HG03565 (cell line): ENCODE data around the gene DMPK.

Experiments
- ATAC-seq: cut with Tn5 transposase; IDR thresholded peaks from one replicate; pipeline ENCODE4 v1.9.1; 2021; ENCODE audit warnings: mild to moderate bottlenecking, moderate library complexity; ENCODE audit not compliant: unreplicated experiment

The DMPK gene

GRCh38 chr19:45770192-45771101 is 11.8 kb downstream of the DMPK start:
- no peak for ATAC-seq

- ATAC-seq: no peak
Measured at GRCh38 chr19:45769821-45770191, 12.5 kb downstream of the DMPK start.

- peak; percentile 49 for ATAC-seq
Measured at GRCh38 chr19:45768984-45769782, 13.1 kb downstream of the DMPK start, which contains the start of gene SIX5. Gene SIX5, minus strand, starts transcription at chr19:45769252. Its CDS starts 408 bp downstream, at chr19:45768844.

DNA sequence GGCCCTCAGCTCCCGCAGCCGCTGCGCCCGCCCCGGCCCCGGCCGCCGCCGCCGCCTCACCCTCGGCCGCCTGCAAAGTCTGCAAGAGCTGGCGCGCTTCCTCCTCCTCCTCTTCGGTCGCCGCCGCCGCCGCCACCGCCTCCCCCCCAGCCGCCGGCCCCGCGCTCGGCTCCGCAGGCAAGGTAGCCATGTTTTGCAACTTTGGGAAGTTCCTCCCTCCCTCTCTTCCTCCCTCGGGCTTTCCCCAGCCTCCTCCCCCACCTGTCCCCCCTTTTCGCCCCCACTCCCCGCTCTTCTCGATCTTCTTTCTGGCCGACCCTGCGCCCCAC is 13.7 kb downstream of the DMPK start:
- no peak for ATAC-seq

DNA sequence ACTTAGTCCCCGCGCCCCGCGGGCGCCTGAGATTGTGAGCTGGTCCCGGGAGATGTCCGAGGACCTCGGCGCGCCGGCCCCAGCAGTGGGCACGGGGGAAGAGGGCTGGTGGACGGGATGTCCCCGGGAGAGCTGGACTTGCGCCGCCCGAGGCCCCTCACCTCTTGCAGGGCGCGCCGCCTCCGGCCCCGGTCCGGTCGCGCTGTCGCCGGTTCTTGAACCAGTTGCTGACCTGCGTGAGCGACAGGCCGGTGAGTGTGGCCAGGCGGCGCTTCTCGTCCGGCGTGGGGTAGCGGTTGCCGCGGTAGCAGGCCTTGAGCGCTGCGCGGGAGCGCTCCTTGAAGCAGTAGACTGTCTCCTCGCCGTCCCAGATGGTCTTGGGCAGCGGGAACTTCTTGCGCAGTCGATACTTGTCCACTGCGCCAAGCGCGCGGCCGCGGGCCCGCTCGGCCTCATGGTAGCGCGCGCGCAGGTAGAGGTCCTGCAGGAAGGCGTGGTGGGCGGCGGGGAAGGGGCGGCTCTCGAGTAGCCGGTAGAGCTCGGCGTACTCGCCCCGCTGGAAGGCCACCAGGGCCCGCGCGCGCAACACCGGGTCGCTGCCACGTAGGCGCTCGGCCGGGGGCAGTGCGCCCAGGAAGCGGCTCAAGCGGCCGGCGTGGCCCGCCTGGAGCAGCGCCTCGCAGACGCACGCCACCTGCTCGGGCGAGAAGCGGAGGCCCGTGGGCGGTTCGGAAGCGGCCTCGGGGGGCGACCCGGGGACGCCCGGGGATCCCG is 14.2 kb downstream of the DMPK start:
- ATAC-seq: no peak

DNA sequence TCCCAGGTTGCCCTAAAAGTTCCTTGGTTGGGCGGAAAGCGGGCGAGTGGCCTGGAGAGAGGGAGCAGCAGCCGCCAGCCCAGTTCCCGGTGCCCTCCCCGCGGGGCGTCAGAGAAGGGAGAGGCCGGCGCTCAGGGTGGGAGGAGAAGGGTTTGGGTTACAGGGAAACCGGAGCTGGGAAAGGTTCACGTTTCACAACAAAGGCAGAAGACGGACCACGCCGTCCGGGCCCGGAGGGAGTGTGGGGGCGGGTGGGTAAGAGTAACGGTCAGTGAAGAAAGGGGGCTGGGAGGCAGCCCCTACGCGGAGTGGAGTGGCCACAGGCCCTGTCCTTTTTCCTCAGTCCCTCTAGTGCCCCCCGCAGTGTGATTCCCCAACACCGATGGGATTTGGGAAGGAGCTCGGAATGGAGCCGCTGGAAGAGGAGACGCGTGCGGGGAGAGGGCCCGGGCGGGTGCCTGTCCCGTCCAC is 14.8 kb downstream of the DMPK start:
- no peak for ATAC-seq

- no peak for ATAC-seq
Measured at GRCh38 chr19:45766869-45767346, 15.4 kb downstream of the DMPK start.

- ATAC-seq: no peak
Measured at GRCh38 chr19:45766296-45766868, 15.9 kb downstream of the DMPK start.

GRCh38 chr19:45765702-45766295 is 16.5 kb downstream of the DMPK start:
- no peak for ATAC-seq

DNA sequence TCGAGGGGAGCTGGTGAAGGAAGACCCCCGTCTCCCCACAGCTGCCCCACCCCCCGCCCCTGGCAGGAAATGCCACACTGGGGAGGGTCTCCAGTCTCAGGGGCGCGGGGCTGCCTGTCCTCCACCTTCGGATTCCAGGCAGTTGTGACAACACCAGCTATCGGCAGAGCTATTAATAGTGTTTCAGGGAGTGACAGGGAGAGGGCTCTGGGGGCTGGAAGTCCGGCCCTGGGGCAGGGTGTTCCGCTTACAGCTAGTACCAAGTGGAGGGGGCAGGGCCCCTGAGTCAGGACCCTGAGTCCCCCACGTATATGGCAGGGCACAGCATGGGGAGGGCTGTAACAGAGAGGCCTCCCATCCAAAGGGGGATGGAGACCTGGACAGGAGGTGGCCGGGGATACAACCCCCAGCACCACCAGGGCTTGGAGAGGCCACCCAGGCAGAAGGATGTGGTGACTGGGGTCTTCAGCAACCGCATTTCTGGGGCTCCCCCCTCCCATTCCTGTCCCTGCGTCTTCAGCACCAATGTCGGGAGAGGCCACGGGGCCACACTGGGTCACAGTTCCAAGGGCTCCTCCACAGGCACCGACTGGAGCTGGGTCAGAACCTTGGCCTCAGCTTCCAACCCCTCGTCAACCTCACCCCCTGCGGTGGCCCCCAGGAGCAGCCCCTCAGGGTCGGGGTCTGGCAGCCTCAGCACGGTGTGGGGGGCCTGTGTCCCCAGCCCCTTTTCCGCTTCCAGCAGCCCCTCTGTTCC is 17.2 kb downstream of the DMPK start:
- no peak for ATAC-seq

GRCh38 chr19:45764475-45764874 is 17.8 kb downstream of the DMPK start:
- ATAC-seq: no peak

GRCh38 chr19:45763691-45764294 is 18.5 kb downstream of the DMPK start:
- no peak for ATAC-seq

DNA sequence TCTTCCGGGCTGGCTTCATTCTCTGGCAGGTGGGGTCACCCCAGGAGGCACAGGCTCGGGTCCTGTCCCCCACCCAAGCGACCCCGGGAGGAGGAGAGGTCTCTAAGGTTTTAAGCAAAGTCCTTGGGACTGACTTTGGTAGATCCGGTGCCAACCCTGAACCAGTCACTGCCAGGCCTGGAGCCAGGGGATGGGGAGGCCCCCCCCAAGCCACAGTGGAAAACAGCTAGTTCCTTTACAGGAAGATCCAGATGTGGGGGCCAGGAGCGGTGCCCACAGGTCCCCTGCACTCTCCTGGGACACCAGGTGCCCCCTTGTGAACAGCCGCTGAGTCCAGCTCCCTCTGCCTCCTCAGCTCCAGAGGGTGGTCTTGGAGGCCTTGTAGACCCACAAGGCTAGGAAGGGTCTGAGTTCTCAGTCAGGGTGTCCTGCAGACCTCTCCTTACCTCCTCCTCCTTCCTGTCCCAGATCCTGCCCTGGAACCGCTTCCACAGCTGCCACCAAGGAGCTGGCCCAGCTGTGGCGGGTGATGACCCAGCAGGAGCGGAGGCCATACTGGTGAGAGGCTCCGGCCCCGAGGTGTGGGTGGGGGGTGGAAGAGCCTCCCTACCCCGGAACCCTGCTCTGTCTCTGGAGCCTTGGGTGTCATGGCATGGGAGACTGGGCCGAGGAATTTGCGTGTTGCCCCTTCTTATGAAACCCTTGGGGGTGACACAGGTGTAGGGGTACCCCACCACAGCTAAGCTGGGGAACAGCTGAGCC is 19.2 kb downstream of the DMPK start:
- no peak for ATAC-seq

- no peak for ATAC-seq
Measured at GRCh38 chr19:45761714-45762113, 20.6 kb downstream of the DMPK start.

GRCh38 chr19:45758921-45759320 is 23.4 kb downstream of the DMPK start:
- no peak for ATAC-seq

- no peak for ATAC-seq
Measured at GRCh38 chr19:45757695-45758094, 24.6 kb downstream of the DMPK start.

GRCh38 chr19:45754323-45754722 is 28.0 kb downstream of the DMPK start:
- ATAC-seq: no peak

DNA sequence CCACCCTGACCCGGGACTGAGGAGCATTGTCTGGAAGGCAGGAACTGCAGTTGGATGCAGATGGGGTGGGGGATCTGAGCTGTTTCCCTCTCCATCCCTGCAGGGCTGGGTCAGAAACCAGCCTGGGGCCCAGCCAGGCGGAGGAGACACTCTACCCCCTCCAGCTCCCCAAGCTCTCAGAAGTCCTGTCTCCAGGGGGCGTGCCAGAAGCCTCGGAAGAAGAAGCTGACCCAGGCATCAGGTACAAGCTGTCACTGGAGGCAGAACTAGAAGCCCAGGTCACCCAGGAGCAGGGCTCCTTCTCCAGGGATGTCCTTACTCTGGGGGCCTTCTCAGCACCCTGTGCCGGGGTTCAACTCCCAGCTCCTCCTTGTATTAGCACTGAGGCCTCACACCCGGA is 28.7 kb downstream of the DMPK start:
- ATAC-seq: no peak
